SK-N-SH (cell line): ENCODE measurements around the gene BCAR1. TPM values are rescaled to one million over a fixed set of nuclear protein-coding genes. Genes with fewer than 3 reads are reported as not detected.
A peak's percentile ranks its signal among the peaks of the same experiment; 100 is the strongest.
"Not testable (repeated sequence)": the region's sequence is repeated elsewhere in the genome, so short reads cannot be mapped to it uniquely, and the experiment has no call there.

ENCODE experiments used
- CTCF ChIA-PET: fragments of 300-600, 350-600 bp; formaldehyde crosslinking; extraction: SDS; loops from one replicate; lab custom pipeline; 2021; lab: Yijun Ruan, JAX
- POLR2A ChIA-PET: fragments of 350-600 bp; sonication (Branson Sonifier 250); formaldehyde crosslinking; extraction: SDS; loops from one replicate; lab custom pipeline; 2020; ENCODE audit warnings: antibody characterized with exemption, inconsistent platforms; lab: Yijun Ruan, JAX
- DNase-seq: peaks from one replicate; pipeline ENCODE4 v3.0.0; 2012
- H2AFZ ChIP-seq: fragments of 200-600 bp; sonication (generic); 2 replicates; pipeline ENCODE4 v1.8.1; 2016; ENCODE audit warnings: antibody characterized with exemption, mild to moderate bottlenecking, low read depth
- H3F3A ChIP-seq: fragments of 200-600 bp; sonication (generic); replicated peaks from 2 replicates; pipeline ENCODE3; 2016; ENCODE audit warnings: antibody characterized with exemption, mild to moderate bottlenecking; ENCODE audit not compliant: insufficient read depth
- H3K27ac ChIP-seq, 2 experiments: fragments of 200-500 bp in 1 of 2; fragments of 200-600 bp in 1 of 2; sonication (Bioruptor generic) in 1 of 2; sonication (generic), shearing (Covaris generic) in 1 of 2; 2 replicates each; pipeline versions ENCODE4 v1.5.1 to v1.6.1; 2014 to 2016; ENCODE audit warnings: low read depth in 2 of 2, inconsistent platforms in 1 of 2, low read length in 1 of 2, mild to moderate bottlenecking in 1 of 2, mixed read lengths in 1 of 2
- H3K27me3 ChIP-seq: fragments of 200-600 bp; sonication (generic), shearing (Covaris generic); 2 replicates; pipeline ENCODE4 v1.6.1; 2016; ENCODE audit warnings: mixed run types; ENCODE audit not compliant: insufficient read depth
- H3K36me3 ChIP-seq, 2 experiments: fragments of 200-500 bp in 1 of 2; fragments of 200-600 bp in 1 of 2; sonication (Bioruptor generic) in 1 of 2; sonication (generic) in 1 of 2; replicated peaks in 1 of 2; 2 replicates each; pipeline versions ENCODE3 to v1.5.1; 2014 to 2016; ENCODE audit warnings: low read length in 1 of 2, mild to moderate bottlenecking in 1 of 2; ENCODE audit not compliant: insufficient read depth in 2 of 2, control insufficient read depth in 1 of 2
- H3K4me1 ChIP-seq, 2 experiments: fragments of 200-500 bp in 1 of 2; fragments of 200-600 bp in 1 of 2; sonication (Bioruptor generic) in 1 of 2; sonication (generic), shearing (Covaris generic) in 1 of 2; 2 replicates each; pipeline versions ENCODE4 v1.5.1 to v1.6.1; 2014 to 2016; ENCODE audit warnings: low read depth in 1 of 2, low read length in 1 of 2, mixed run types in 1 of 2; ENCODE audit not compliant: insufficient read depth in 2 of 2, control insufficient read depth in 1 of 2
- H3K4me2 ChIP-seq: fragments of 200-600 bp; sonication (generic), shearing (Covaris generic); 2 replicates; pipeline ENCODE4 v1.6.1; 2017; ENCODE audit warnings: mixed run types
- H3K4me3 ChIP-seq, 2 experiments: fragments of 200-500 bp in 1 of 2; fragments of 200-600 bp in 1 of 2; sonication (Bioruptor generic) in 1 of 2; sonication (generic), shearing (Covaris generic) in 1 of 2; 2 replicates each; pipeline versions ENCODE4 v1.5.1 to v1.8.1; 2014 to 2016; ENCODE audit warnings: low read depth in 2 of 2, inconsistent platforms in 1 of 2, low read length in 1 of 2, mild to moderate bottlenecking in 1 of 2, mixed read lengths in 1 of 2, moderate library complexity in 1 of 2
- H3K79me2 ChIP-seq: fragments of 200-600 bp; sonication (generic); 2 replicates; pipeline ENCODE4 v1.8.1; 2017; ENCODE audit warnings: mild to moderate bottlenecking; ENCODE audit not compliant: insufficient read depth
- H3K9ac ChIP-seq: fragments of 200-600 bp; sonication (generic); 2 replicates; pipeline ENCODE4 v1.6.1; 2017; ENCODE audit warnings: mixed run types
- H3K9me2 ChIP-seq: fragments of 200-600 bp; sonication (generic); 2 replicates; pipeline ENCODE4 v1.6.1; 2017; ENCODE audit warnings: mixed run types
- H3K9me3 ChIP-seq: fragments of 200-600 bp; sonication (generic); 2 replicates; pipeline ENCODE4 v1.6.1; 2017; ENCODE audit warnings: mixed run types, mild to moderate bottlenecking, moderate library complexity
- H4K20me1 ChIP-seq: fragments of 200-600 bp; sonication (generic); 2 replicates; pipeline ENCODE4 v1.6.1; 2017; ENCODE audit warnings: mild to moderate bottlenecking, mixed run types; ENCODE audit not compliant: insufficient read depth
- CHD2 ChIP-seq: fragments of 150-350 bp; IDR thresholded peaks from 2 replicates; pipeline ENCODE4 v1.6.1; 2018; ENCODE audit warnings: low read length; ENCODE audit not compliant: partially characterized antibody
- ELF1 ChIP-seq: IDR thresholded peaks from 2 replicates; pipeline ENCODE4 v1.4.0; 2012
- EZH2phosphoT487 ChIP-seq: fragments of 200-600 bp; sonication (generic); IDR thresholded peaks from 2 replicates; pipeline ENCODE4 v1.6.1; 2017; ENCODE audit warnings: low read depth, mixed run types, mild to moderate bottlenecking, antibody characterized with exemption, moderate library complexity, borderline replicate concordance
- FOSL2 ChIP-seq: IDR thresholded peaks from 2 replicates; pipeline ENCODE4 v1.4.0; 2012; ENCODE audit warnings: low read depth, mild to moderate bottlenecking, moderate library complexity, borderline replicate concordance
- GATA2 ChIP-seq: sonication (generic); formaldehyde crosslinking; IDR thresholded peaks from 2 replicates; pipeline ENCODE4 v1.5.0; 2020; ENCODE audit warnings: mild to moderate bottlenecking, missing genetic modification reagents
- JUND ChIP-seq: IDR thresholded peaks from 2 replicates; pipeline ENCODE4 v1.4.0; 2012
- MXI1 ChIP-seq: IDR thresholded peaks from 2 replicates; pipeline ENCODE4 v1.6.1; 2012; ENCODE audit warnings: mild to moderate bottlenecking, low read depth, low read length, improper control_type of control experiment
- NRF1 ChIP-seq: IDR thresholded peaks from 2 replicates; pipeline ENCODE4 v1.6.1; 2012; ENCODE audit warnings: low read depth, mild to moderate bottlenecking, low read length
- TAF1 ChIP-seq: IDR thresholded peaks from 2 replicates; pipeline ENCODE4 v1.6.1; 2012; ENCODE audit warnings: low read depth, mild to moderate bottlenecking, low read length, moderate library complexity, borderline replicate concordance
- TCF12 ChIP-seq: IDR thresholded peaks from 2 replicates; pipeline ENCODE4 v1.4.0; 2012
- TEAD4 ChIP-seq: IDR thresholded peaks from 2 replicates; pipeline ENCODE4 v1.4.0; 2012; ENCODE audit warnings: mild to moderate bottlenecking, borderline replicate concordance; ENCODE audit not compliant: insufficient read depth
- USF1 ChIP-seq: IDR thresholded peaks from 2 replicates; pipeline ENCODE4 v1.4.0; 2012; ENCODE audit warnings: low read depth, borderline replicate concordance
- WGBS: methylation state at CpG from one replicate; pipeline ENCODE4 v1.1.6; 2017; ENCODE audit warnings: low lambda C conversion rate; 5-methylcytosine and 5-hydroxymethylcytosine counted together
- polyA plus RNA-seq, 3 experiments: library from polyadenylated mRNA; depleted of rRNA; stranded (reverse); fragments of >200 nt; gene quantifications; 2 replicates each; pipeline ENCODE4 v1.2.3, GENCODE V29; 2012

BCAR1 gene
- polyA plus RNA-seq, 1 of the 3 experiments (the other 2 are of a cell fraction): 45.1 TPM

GRCh38 chr16:75224306-75225082, 26.9 kb downstream of the BCAR1 start:
- peaks cover 3% of the 10 kb centered on the region; the same call in 1 of the 2 replicates for H3K79me2 ChIP-seq
- no peak overlapping the region for H3K4me2 ChIP-seq
- 91% methylated on average over 17 of the region's 20 CpGs for WGBS
- H3K4me1 ChIP-seq: peaks cover 0 to 2% of the 10 kb centered on the region in 2 experiments; a peak in 1 of 4 replicates
- H3K9me2 ChIP-seq: no peaks in the 10 kb centered on the region
- H3K27me3 ChIP-seq: no peaks in the 10 kb centered on the region
- ChIA-PET POLR2A (no interaction called here), CTCF (no interaction called here)
- no peak for DNase-seq
- H3K27ac ChIP-seq: no peak overlapping the region
- TF ChIP-seq NRF1 (no peak), GATA2 (CRISPR knock-in tag) (no peak), TEAD4 (no peak), JUND (0 out of 2 replicates have a peak, but pooled peaks have one; percentile 9), ELF1 (no peak)
- no peak overlapping the region for H3K9ac ChIP-seq
- H2AFZ ChIP-seq: no peak overlapping the region
- H3K4me3 ChIP-seq: no peak overlapping the region
- no peaks in the 10 kb centered on the region for H3K9me3 ChIP-seq
- H3F3A ChIP-seq: peaks cover 11% of the 10 kb centered on the region
- H4K20me1 ChIP-seq: peaks cover 29% of the 10 kb centered on the region
- peaks cover 14 to 22% of the 10 kb centered on the region in 2 experiments for H3K36me3 ChIP-seq

GRCh38 chr16:75223129-75223528, 28.3 kb downstream of the BCAR1 start:
- H3K9me3 ChIP-seq, POLR2A ChIA-PET, H3K79me2 ChIP-seq, H3K36me3 ChIP-seq, H3K4me1 ChIP-seq, H3K4me2 ChIP-seq, DNase-seq, H3K27me3 ChIP-seq, H3K27ac ChIP-seq, H2AFZ ChIP-seq, H3K9me2 ChIP-seq, H3K9ac ChIP-seq, H3K4me3 ChIP-seq, CTCF ChIA-PET: not testable (repeated sequence)
- no CpG with 5 or more reads among the region's 20 CpGs for WGBS
- Histone ChIP-seq H3F3A (peaks cover 10% of the 10 kb centered on the region), H4K20me1 (peaks cover 16% of the 10 kb centered on the region)

GRCh38 chr16:75222271-75222783, 29.1 kb downstream of the BCAR1 start:
- Histone ChIP-seq H4K20me1 (peaks cover 8% of the 10 kb centered on the region), H3K9me3 (no peaks in the 10 kb centered on the region), H3K4me2 (no peak overlapping the region), H3K27me3 (no peaks in the 10 kb centered on the region), H3K36me3 (peaks cover 0 to 2% of the 10 kb centered on the region in 2 experiments), H3K9ac (no peak overlapping the region), H3K27ac (no peak overlapping the region), H3K4me1 (peaks cover 0 to 9% of the 10 kb centered on the region in 2 experiments; a peak in 1 of 4 replicates), H2AFZ (no peak overlapping the region), H3F3A (peaks cover 3% of the 10 kb centered on the region), H3K9me2 (no peaks in the 10 kb centered on the region), H3K79me2 (no peaks in the 10 kb centered on the region), H3K4me3 (no peak overlapping the region)
- 90% methylated on average over 14 of the region's 16 CpGs for WGBS
- DNase-seq: no peak
- ChIA-PET CTCF (no interaction called here), POLR2A (no interaction called here)
- TF ChIP-seq CHD2 (no peak), MXI1 (no peak), FOSL2 (no peak), GATA2 (CRISPR knock-in tag) (no peak), TCF12 (no peak), EZH2phosphoT487 (no peak), TAF1 (no peak), USF1 (no peak)
